H9 (cell line): ENCODE data around the gene TPSB2. TPM values are rescaled to one million over a fixed set of nuclear protein-coding genes. Genes with fewer than 3 reads are reported as not detected.

Experiments used
- DNase-seq: peaks from one replicate; pipeline ENCODE4 v3.0.0-alpha.2; 2017
- H2AFZ ChIP-seq: one replicate; pipeline ENCODE4 v1.6.1; 2013; ENCODE audit warnings: mild to moderate bottlenecking, low read length, control low read depth, moderate library complexity
- H2AK5ac ChIP-seq: 2 replicates; pipeline ENCODE4 v1.6.1; 2013; ENCODE audit warnings: low read length, control low read depth, mixed read lengths; ENCODE audit not compliant: insufficient read length
- H2BK120ac ChIP-seq: one replicate; pipeline ENCODE4 v1.6.1; 2013; ENCODE audit warnings: low read depth, mild to moderate bottlenecking, low read length, control low read depth, inconsistent platforms; ENCODE audit not compliant: poor library complexity, severe bottlenecking
- H2BK12ac ChIP-seq: 2 replicates; pipeline ENCODE4 v1.6.1; 2013; ENCODE audit warnings: low read length, control low read depth, mixed read lengths, low read depth; ENCODE audit not compliant: insufficient read length
- H2BK15ac ChIP-seq: 2 replicates; pipeline ENCODE4 v1.6.1; 2013; ENCODE audit warnings: low read depth, low read length, control low read depth
- H2BK20ac ChIP-seq: one replicate; pipeline ENCODE4 v1.6.1; 2013; ENCODE audit warnings: low read depth, mild to moderate bottlenecking, low read length, control low read depth, inconsistent platforms; ENCODE audit not compliant: poor library complexity, severe bottlenecking
- H2BK5ac ChIP-seq: 2 replicates; pipeline ENCODE4 v1.6.1; 2013; ENCODE audit warnings: low read length, control low read depth, mixed read lengths; ENCODE audit not compliant: insufficient read length
- H3K14ac ChIP-seq: 2 replicates; pipeline ENCODE4 v1.6.1; 2013; ENCODE audit warnings: low read length, control low read depth; ENCODE audit not compliant: insufficient read depth
- H3K18ac ChIP-seq: 2 replicates; pipeline ENCODE4 v1.6.1; 2013; ENCODE audit warnings: low read depth, mild to moderate bottlenecking, mixed read lengths, low read length, control low read depth; ENCODE audit not compliant: insufficient read length
- H3K23ac ChIP-seq: 2 replicates; pipeline ENCODE4 v1.6.1; 2013; ENCODE audit warnings: low read length, control low read depth, mixed read lengths, low read depth; ENCODE audit not compliant: insufficient read length
- H3K23me2 ChIP-seq: 2 replicates; pipeline ENCODE4 v1.6.1; 2013; ENCODE audit warnings: low read depth, mild to moderate bottlenecking, mixed read lengths, low read length, control low read depth; ENCODE audit not compliant: insufficient read length, poor library complexity, severe bottlenecking
- H3K27ac ChIP-seq: 2 replicates; pipeline ENCODE4 v1.5.1; 2013; ENCODE audit warnings: low read length, control low read depth, mixed read lengths, low read depth; ENCODE audit not compliant: insufficient read length
- H3K27me3 ChIP-seq: 2 replicates; pipeline ENCODE4 v1.6.1; 2013; ENCODE audit warnings: low read length, control low read depth, inconsistent platforms; ENCODE audit not compliant: insufficient read depth
- H3K4ac ChIP-seq: 2 replicates; pipeline ENCODE4 v1.6.1; 2013; ENCODE audit warnings: low read depth, mild to moderate bottlenecking, control low read depth, inconsistent platforms, low read length, moderate library complexity
- H3K4me1 ChIP-seq: 2 replicates; pipeline ENCODE4 v1.6.1; 2013; ENCODE audit warnings: low read length, control low read depth, inconsistent platforms; ENCODE audit not compliant: insufficient read depth
- H3K4me2 ChIP-seq: 2 replicates; pipeline ENCODE4 v1.6.1; 2013; ENCODE audit warnings: low read length, control low read depth, mixed read lengths; ENCODE audit not compliant: insufficient read length, insufficient read depth
- H3K56ac ChIP-seq: 2 replicates; pipeline ENCODE4 v1.6.1; 2013; ENCODE audit warnings: low read depth, mild to moderate bottlenecking, mixed read lengths, low read length, control low read depth; ENCODE audit not compliant: insufficient read length
- H3K79me1 ChIP-seq: 2 replicates; pipeline ENCODE4 v1.6.1; 2013; ENCODE audit warnings: low read depth, mild to moderate bottlenecking, moderate library complexity, low read length, control low read depth, inconsistent platforms; ENCODE audit not compliant: insufficient read depth, poor library complexity, severe bottlenecking
- H3K79me2 ChIP-seq: 2 replicates; pipeline ENCODE4 v1.6.1; 2013; ENCODE audit warnings: low read length, control low read depth, inconsistent platforms; ENCODE audit not compliant: insufficient read depth
- H3K9ac ChIP-seq: 2 replicates; pipeline ENCODE4 v1.6.1; 2013; ENCODE audit warnings: low read length, control low read depth, mixed read lengths; ENCODE audit not compliant: insufficient read length; ENCODE audit errors: extremely low read depth
- H3K9me3 ChIP-seq: one replicate; pipeline ENCODE4 v1.6.1; 2013; ENCODE audit warnings: low read depth, low read length, inconsistent platforms; ENCODE audit not compliant: control insufficient read depth
- H3T11ph ChIP-seq: one replicate; pipeline ENCODE4 v1.6.1; 2013; ENCODE audit warnings: mild to moderate bottlenecking, low read length, control low read depth, inconsistent platforms
- H4K20me1 ChIP-seq: one replicate; pipeline ENCODE4 v1.6.1; 2013; ENCODE audit not compliant: control insufficient read depth, insufficient read length, insufficient read depth
- H4K5ac ChIP-seq: 2 replicates; pipeline ENCODE4 v1.6.1; 2013; ENCODE audit warnings: low read depth, mild to moderate bottlenecking, mixed read lengths, low read length, control low read depth; ENCODE audit not compliant: insufficient read length
- H4K8ac ChIP-seq: replicated peaks from 2 replicates; pipeline ENCODE4 v1.6.1; 2013; ENCODE audit warnings: low read length, control low read depth, mixed read lengths, low read depth; ENCODE audit not compliant: insufficient read length
- H4K91ac ChIP-seq: 2 replicates; pipeline ENCODE4 v1.6.1; 2013; ENCODE audit warnings: low read depth, mild to moderate bottlenecking, moderate library complexity, mixed read lengths, low read length, control low read depth; ENCODE audit not compliant: insufficient read length
- H3K27ac Mint-ChIP-seq, 3 experiments: 2 replicates in 2 of 3; 3 replicates in 1 of 3; pipeline ENCODE4 v1.8.0; 2020 to 2021; ENCODE audit warnings: mixed read lengths in 3 of 3, mild to moderate bottlenecking in 1 of 3, moderate library complexity in 1 of 3
- H3K27me3 Mint-ChIP-seq: 2 replicates; pipeline ENCODE4 v1.8.0; 2021; ENCODE audit warnings: low read depth, mild to moderate bottlenecking, moderate library complexity, mixed read lengths
- H3K36me3 Mint-ChIP-seq, 3 experiments: 2 replicates in 2 of 3; 3 replicates in 1 of 3; pipeline ENCODE4 v1.8.0; 2020 to 2021; ENCODE audit warnings: low read depth in 3 of 3, mixed read lengths in 3 of 3; ENCODE audit not compliant: insufficient read depth in 1 of 3
- H3K4me1 Mint-ChIP-seq, 2 experiments: 2 replicates each; pipeline ENCODE4 v1.8.0; 2020; ENCODE audit warnings: mixed read lengths in 2 of 2
- H3K4me3 Mint-ChIP-seq, 2 experiments: 2 replicates in 1 of 2; 3 replicates in 1 of 2; pipeline ENCODE4 v1.8.0; 2020 to 2021; ENCODE audit warnings: mild to moderate bottlenecking in 2 of 2, mixed read lengths in 2 of 2, moderate library complexity in 1 of 2
- H3K9me3 Mint-ChIP-seq, 2 experiments: 2 replicates in 1 of 2; 3 replicates in 1 of 2; pipeline ENCODE4 v1.8.0; 2020; ENCODE audit warnings: mild to moderate bottlenecking in 2 of 2, mixed read lengths in 2 of 2, moderate library complexity in 1 of 2
- CTCF ChIP-seq: fragments of 200-600 bp; sonication (generic); conservative IDR thresholded peaks from 3 replicates; pipeline ENCODE4 v1.8.0; 2021; ENCODE audit warnings: antibody characterized with exemption, mild to moderate bottlenecking
- WGBS: extraction: QIAGEN DNeasy Blood & Tissue Kit; methylation state at CpG from one replicate; pipeline ENCODE4 v1.1.7; 2013; ENCODE audit warnings: missing lambda C conversion rate, low lambda C conversion rate, mixed read lengths; ENCODE audit not compliant: insufficient read length; ENCODE audit errors: extremely low coverage; 5-methylcytosine and 5-hydroxymethylcytosine counted together
- total RNA-seq: library from RNA; stranded (reverse); gene quantifications from 2 replicates; pipeline ENCODE4 v1.2.1, GENCODE V29; 2021

The TPSB2 gene
- total RNA-seq, 1 experiment from 2014 or later: not detected

GRCh38 chr16:1261131-1261892 lies 31.3 kb upstream of the TPSB2 start:
- Histone ChIP-seq H4K91ac (no peak overlapping the region), H2AFZ (no peak overlapping the region), H4K8ac (no peak overlapping the region), H3K14ac (no peak overlapping the region), H3K79me1 (no peaks in the 10 kb centered on the region), H3K23me2 (no peaks in the 10 kb centered on the region), H3K27me3 (no peaks in the 10 kb centered on the region), H3K56ac (no peak overlapping the region), H2BK12ac (no peak overlapping the region), H2BK20ac (no peak overlapping the region), H3K4me2 (no peak overlapping the region), H3K9me3 (no peaks in the 10 kb centered on the region), H3K18ac (no peak overlapping the region), H3K23ac (no peak overlapping the region), H3K27ac (no peak overlapping the region), H3T11ph (no peak overlapping the region), H2BK120ac (no peak overlapping the region), H4K5ac (no peak overlapping the region), H3K79me2 (no peaks in the 10 kb centered on the region), H2BK15ac (no peak overlapping the region), H2BK5ac (no peak overlapping the region), H4K20me1 (no peaks in the 10 kb centered on the region), H3K4ac (no peak overlapping the region), H3K9ac (no peak overlapping the region), H2AK5ac (no peak overlapping the region), H3K4me1 (no peaks in the 10 kb centered on the region)
- no peak for TF ChIP-seq CTCF
- H3K27me3 Mint-ChIP-seq: peaks cover 40% of the 10 kb centered on the region
- no CpG with 5 or more reads among the region's 47 CpGs for WGBS
- no peak overlapping the region for H3K27ac Mint-ChIP-seq
- no peak overlapping the region for H3K4me3 Mint-ChIP-seq
- H3K9me3 Mint-ChIP-seq: peaks cover 9 to 12% of the 10 kb centered on the region in 2 experiments
- peak; percentile 65 for DNase-seq
- peaks cover 0 to 1% (median 0%) of the 10 kb centered on the region in 3 experiments; a peak in 3 of 7 replicates for H3K36me3 Mint-ChIP-seq
- peaks cover 0 to 11% of the 10 kb centered on the region in 2 experiments; a peak in 3 of 4 replicates for H3K4me1 Mint-ChIP-seq
